T-cell (primary cell): Measurements from ENCODE around the gene GPATCH1. TPM values are rescaled to one million over a fixed set of nuclear protein-coding genes. Genes with fewer than 3 reads are reported as not detected.

Experiments
- ATAC-seq, 4 experiments: fragments of 200-7000 bp in 3 of 4; fragments of 150-1000 bp in 1 of 4; cut with Tn5 transposase; replicated peaks in 1 of 4; 1 replicate in 3 of 4; 2 replicates in 1 of 4; pipeline ENCODE4 v1.10.0; 2021; ENCODE audit warnings: moderate library complexity in 3 of 4, mild to moderate bottlenecking in 2 of 4, moderate number of reproducible peaks in 1 of 4
- CTCF ChIA-PET, 2 donors: fragments of 300-600 bp; sonication (Branson Sonifier 250); formaldehyde crosslinking; loops; one replicate each; lab custom pipeline; 2022; ENCODE audit warnings: antibody characterized with exemption in 2 of 2; lab: Charles Lee
- POLR2A ChIA-PET, 2 donors: fragments of 300-600 bp; sonication (Branson Sonifier 250); formaldehyde crosslinking; loops; one replicate each; lab custom pipeline; 2022; ENCODE audit warnings: antibody characterized with exemption in 2 of 2; lab: Charles Lee
- DNase-seq, 35 experiments: peaks; one replicate each; pipeline versions ENCODE4 v3.0.0 to v3.0.0-alpha.2; 2013 to 2023
- H3K27ac ChIP-seq: one replicate; pipeline ENCODE4 v1.5.1; 2013; ENCODE audit warnings: low read length
- H3K27me3 ChIP-seq, 2 experiments: replicated peaks in 1 of 2; 1 replicate in 1 of 2; 2 replicates in 1 of 2; pipeline versions ENCODE4 v1.6.1 to v1.7.0; 2013; ENCODE audit warnings: low read length in 1 of 2, mixed read lengths in 1 of 2; ENCODE audit not compliant: control insufficient read depth in 2 of 2, insufficient read depth in 2 of 2; ENCODE audit errors: extremely low read depth in 1 of 2
- H3K36me3 ChIP-seq, 2 donors: 1 replicate in 1 of 2; 2 replicates in 1 of 2; pipeline versions ENCODE4 v1.6.1 to v1.7.0; 2013; ENCODE audit warnings: low read length in 1 of 2; ENCODE audit not compliant: control insufficient read depth in 2 of 2, insufficient read depth in 1 of 2; ENCODE audit errors: extremely low read depth in 1 of 2
- H3K4me1 ChIP-seq, 2 experiments: 1 replicate in 1 of 2; 2 replicates in 1 of 2; pipeline versions ENCODE4 v1.6.1 to v1.7.0; 2013; ENCODE audit warnings: low read length in 2 of 2, mixed read lengths in 1 of 2; ENCODE audit not compliant: insufficient read depth in 2 of 2, control insufficient read depth in 1 of 2; ENCODE audit errors: extremely low read depth in 1 of 2
- H3K4me3 ChIP-seq, 2 donors: 1 replicate in 1 of 2; 2 replicates in 1 of 2; pipeline versions ENCODE4 v1.5.1 to v1.7.0; 2013; ENCODE audit warnings: mild to moderate bottlenecking in 2 of 2, low read length in 1 of 2, moderate library complexity in 1 of 2; ENCODE audit not compliant: control insufficient read depth in 1 of 2; ENCODE audit errors: extremely low read depth in 1 of 2
- H3K9me3 ChIP-seq: 2 replicates; pipeline ENCODE4 v1.7.0; 2013
- H3K27ac Mint-ChIP-seq, 2 donors: one replicate each; pipeline ENCODE4 v1.8.0; 2020 to 2021; ENCODE audit warnings: mild to moderate bottlenecking in 2 of 2, mixed read lengths in 2 of 2
- H3K27me3 Mint-ChIP-seq, 2 donors: one replicate each; pipeline ENCODE4 v1.8.0; 2021 to 2022; ENCODE audit warnings: mixed read lengths in 2 of 2
- H3K36me3 Mint-ChIP-seq: one replicate; pipeline ENCODE4 v1.8.0; 2021; ENCODE audit warnings: mixed read lengths
- H3K4me1 Mint-ChIP-seq, 3 donors: one replicate each; pipeline ENCODE4 v1.8.0; 2020 to 2022; ENCODE audit warnings: mixed read lengths in 3 of 3, mild to moderate bottlenecking in 1 of 3
- H3K4me3 Mint-ChIP-seq, 3 donors: one replicate each; pipeline ENCODE4 v1.8.0; 2020 to 2022; ENCODE audit warnings: mild to moderate bottlenecking in 3 of 3, mixed read lengths in 3 of 3, moderate library complexity in 3 of 3
- H3K9me3 Mint-ChIP-seq, 3 donors: one replicate each; pipeline ENCODE4 v1.8.0; 2020 to 2022; ENCODE audit warnings: mixed read lengths in 3 of 3
- WGBS: methylation state at CpG from one replicate; pipeline ENCODE4 v1.1.5; 2013; ENCODE audit warnings: missing lambda C conversion rate; ENCODE audit not compliant: insufficient coverage; 5-methylcytosine and 5-hydroxymethylcytosine counted together
- total RNA-seq, 35 experiments: library from RNA in 6 of 35; stranded (reverse) in 6 of 35; fragments of 120-200 nt in 1 of 35; gene quantifications; one replicate each; pipeline versions ENCODE4 v1.2.1 to v1.2.4 and lab custom pipeline; 2013 to 2026

Gene GPATCH1
- total RNA-seq, 5 donors from 2014 or later (not counting 1 experiment from before 2014, with no cell fraction given), result 11.8 to 17.6 (median 14.3) TPM

DNA sequence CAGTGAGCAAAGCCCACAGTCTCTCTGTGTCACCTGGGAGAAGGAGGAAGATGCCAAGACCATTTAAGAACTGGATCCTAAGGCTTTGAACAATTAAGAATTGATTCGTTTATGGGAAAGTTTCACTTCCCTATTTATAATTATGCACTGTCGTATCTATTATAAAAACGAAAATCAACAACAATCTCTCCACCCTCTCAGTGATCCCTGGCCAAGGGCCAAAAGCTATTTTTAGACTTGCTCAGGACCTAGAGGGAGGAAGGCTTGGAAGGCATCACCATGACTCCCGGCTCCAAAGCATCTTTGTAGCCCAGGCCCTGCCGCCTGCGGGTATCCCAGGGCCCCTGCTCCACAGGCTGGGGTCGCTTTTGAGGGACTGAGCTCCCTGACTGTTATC is 17.6 kb upstream of the GPATCH1 start:
- Mint-ChIP-seq H3K27ac (no peak overlapping the region), H3K4me3 (peak overlapping the region in 1 of 3 donors; percentile 72), H3K4me1 (peaks cover 0 to 5% (median 5%) of the 10 kb centered on the region in 3 donors), H3K9me3 (no peaks in the 10 kb centered on the region), H3K27me3 (peaks cover 18 to 45% of the 10 kb centered on the region in 2 donors), H3K36me3 (no peaks in the 10 kb centered on the region)
- H3K36me3 ChIP-seq, result no peaks in the 10 kb centered on the region
- ATAC-seq (no peak), DNase-seq (no peak)
- CTCF ChIA-PET, result no interaction called here
- no peak overlapping the region for H3K27ac ChIP-seq
- H3K4me1 ChIP-seq, result peaks cover 0 to 18% of the 10 kb centered on the region in 2 experiments
- no peaks in the 10 kb centered on the region for H3K9me3 ChIP-seq
- 27% methylated on average over 4 of the region's 7 CpGs for WGBS
- POLR2A ChIA-PET, result interaction anchor here in 1 of 2 donors (0.5 kb wide), 1 partner anchor 825 kb away, joined by 4 read pairs; no protein-coding TSS in a partner anchor
- peaks cover 4 to 65% of the 10 kb centered on the region in 2 experiments for H3K27me3 ChIP-seq
- no peak overlapping the region for H3K4me3 ChIP-seq

DNA sequence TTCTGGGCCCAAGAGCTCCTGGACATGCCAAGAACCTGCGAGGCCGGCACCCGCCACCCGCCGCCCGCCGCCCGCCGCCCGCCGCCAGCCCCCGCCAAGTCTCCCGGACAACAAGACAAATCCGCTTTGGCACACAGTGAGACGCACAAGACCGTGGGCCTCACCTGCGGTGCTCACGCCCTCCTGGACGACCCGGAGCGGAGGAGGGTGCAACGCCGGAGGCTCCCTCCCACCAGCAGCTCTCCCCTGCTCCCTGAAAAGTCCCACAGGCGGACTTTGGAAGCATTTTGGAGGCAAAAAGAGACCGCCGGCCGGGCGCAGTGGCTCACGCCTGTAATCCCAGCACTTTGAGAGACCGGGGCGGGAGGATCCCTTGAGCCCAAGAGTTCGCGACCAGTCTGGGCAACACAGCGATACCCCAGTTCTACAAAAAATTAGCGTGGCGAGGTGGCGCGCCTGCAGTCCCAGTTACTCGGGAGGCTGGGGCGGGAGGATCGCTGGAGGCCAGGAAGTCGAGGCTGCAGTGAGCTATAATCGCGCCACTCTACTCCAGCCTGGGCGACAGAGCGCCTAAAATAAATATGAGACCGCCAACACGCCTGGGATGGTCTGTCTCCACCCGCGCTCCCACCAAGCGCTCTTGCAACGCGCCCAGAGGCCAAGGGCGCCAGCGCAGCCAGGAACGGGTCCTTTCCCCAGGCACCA is 17.1 kb upstream of the GPATCH1 start:
- H3K4me1 Mint-ChIP-seq, result peaks cover 0 to 5% (median 5%) of the 10 kb centered on the region in 3 donors
- 19% methylated on average over 37 of the region's 56 CpGs for WGBS

DNA sequence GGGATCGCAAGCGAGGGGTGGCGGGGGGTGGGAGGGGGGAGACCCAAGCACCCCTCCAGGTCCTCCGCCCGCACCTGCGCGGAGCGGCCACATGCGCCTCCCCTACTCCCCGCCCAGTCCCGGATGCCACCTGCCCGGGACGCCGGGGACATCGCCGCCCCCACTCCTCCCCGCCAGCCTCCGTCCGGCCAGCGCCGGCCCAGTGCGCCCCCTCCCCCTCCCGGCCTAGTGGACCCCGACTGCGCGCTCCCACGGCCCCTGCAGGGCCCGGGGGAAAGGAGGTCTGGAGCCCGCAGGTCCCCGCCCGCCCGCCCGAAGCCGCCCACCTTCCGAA is 16.6 kb upstream of the GPATCH1 start:
- DNase-seq, result peak in 11 of 35 experiments; percentile 2 to 22 (median 9)
- Histone ChIP-seq H3K27ac (no peak overlapping the region), H3K4me1 (peaks cover 0 to 18% of the 10 kb centered on the region in 2 experiments), H3K9me3 (no peaks in the 10 kb centered on the region), H3K4me3 (no peak overlapping the region), H3K36me3 (no peaks in the 10 kb centered on the region), H3K27me3 (peaks cover 4 to 63% of the 10 kb centered on the region in 2 experiments)
- ChIA-PET POLR2A (no interaction called here), CTCF (no interaction called here)
- Mint-ChIP-seq H3K27me3 (peaks cover 18 to 44% of the 10 kb centered on the region in 2 donors), H3K4me1 (peaks cover 0 to 5% (median 5%) of the 10 kb centered on the region in 3 donors), H3K27ac (no peak overlapping the region), H3K9me3 (no peaks in the 10 kb centered on the region), H3K36me3 (no peaks in the 10 kb centered on the region), H3K4me3 (peak overlapping the region; percentile 53 to 72 (median 60))
- under 1% methylated on average over 21 of the region's 35 CpGs for WGBS
- peak; percentile 70 to 80 (median 72) for ATAC-seq

More for the DNA sequence above, 17.1 kb upstream of the GPATCH1 start:
- peak overlapping the region in 1 of 2 donors; percentile 47 for H3K4me3 ChIP-seq
- no peak overlapping the region for H3K27ac ChIP-seq
- H3K4me1 ChIP-seq, result peaks cover 0 to 18% of the 10 kb centered on the region in 2 experiments
- no peaks in the 10 kb centered on the region for H3K9me3 ChIP-seq
- no peaks in the 10 kb centered on the region for H3K36me3 ChIP-seq
- peak overlapping the region; percentile 53 to 72 (median 60) for H3K4me3 Mint-ChIP-seq
- no peaks in the 10 kb centered on the region for H3K36me3 Mint-ChIP-seq
- ATAC-seq (peak in 1 of 4 experiments; percentile 32), DNase-seq (peak in 1 of 35 experiments; percentile 6)
- H3K27me3 ChIP-seq, result peaks cover 4 to 66% of the 10 kb centered on the region in 2 experiments
- CTCF ChIA-PET, result no interaction called here
- POLR2A ChIA-PET, result interaction anchor here in 1 of 2 donors (0.5 kb wide), 1 partner anchor 825 kb away, joined by 4 read pairs; no protein-coding TSS in a partner anchor
- H3K27ac Mint-ChIP-seq, result no peak overlapping the region
- peaks cover 18 to 45% of the 10 kb centered on the region in 2 donors for H3K27me3 Mint-ChIP-seq
- no peaks in the 10 kb centered on the region for H3K9me3 Mint-ChIP-seq

DNA sequence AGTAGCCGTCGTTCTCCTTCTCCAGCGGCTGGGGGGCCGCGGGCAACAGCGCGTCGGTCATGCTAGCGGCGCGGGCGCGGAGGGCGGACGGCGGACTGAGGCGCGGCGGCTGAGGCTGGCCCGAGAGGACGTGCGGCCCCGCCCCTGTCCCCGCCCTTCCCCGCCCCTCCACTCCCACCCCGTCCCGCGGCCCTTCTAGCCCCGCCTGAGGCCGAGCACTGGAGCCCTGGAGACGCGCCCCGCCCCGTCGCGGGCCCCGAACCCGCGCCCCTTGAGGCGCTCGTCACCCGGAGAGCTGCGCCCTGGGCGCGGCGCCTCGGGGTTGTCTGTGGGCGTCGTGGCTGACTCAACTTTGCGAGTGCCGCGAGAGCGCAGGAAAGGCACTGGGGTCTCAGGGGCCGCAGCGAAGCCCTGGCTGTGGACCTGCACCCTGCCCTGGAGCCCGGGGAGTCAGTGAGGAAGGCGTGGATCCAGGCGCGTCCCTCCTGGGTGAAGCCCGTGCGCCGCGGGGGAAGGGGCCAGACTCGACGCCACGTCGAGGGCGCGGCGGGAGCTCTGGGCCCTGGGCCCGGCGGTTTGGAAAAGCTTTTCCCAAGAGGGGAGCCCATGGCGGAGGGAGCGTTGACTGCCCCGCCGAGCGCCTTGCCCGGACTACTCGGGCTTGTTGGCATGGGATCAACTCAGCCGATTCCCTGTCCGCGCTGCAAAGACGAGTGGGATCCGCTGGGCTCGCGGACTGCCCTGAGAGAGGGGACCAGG is 16.0 kb upstream of the GPATCH1 start, which contains the start of gene RHPN2:
Gene RHPN2, minus strand, starts transcription at position 97 of the 759 bp plus-strand sequence. Its CDS starts 36 bp downstream, at position 61.
- CTCF ChIA-PET, result no interaction called here

DNA sequence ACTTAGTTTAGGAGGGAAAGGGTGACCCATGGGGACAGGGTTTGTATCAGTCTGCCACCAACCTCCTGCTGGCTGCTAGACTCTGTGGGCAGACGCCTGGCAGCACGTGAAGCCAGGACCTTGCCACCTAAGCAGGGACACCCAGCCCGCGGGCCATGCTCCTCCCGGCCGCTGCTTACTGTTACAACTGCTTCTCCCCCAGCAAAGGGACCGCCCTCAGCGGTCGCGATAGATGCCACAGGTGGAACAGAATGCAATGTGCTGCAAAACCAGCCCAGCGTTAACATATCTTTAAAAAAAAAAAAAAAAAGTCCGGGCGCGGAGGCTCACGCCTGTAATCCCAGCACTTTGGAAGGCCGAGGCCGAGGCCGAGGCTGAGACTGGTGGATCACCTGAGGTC is 14.4 kb upstream of the GPATCH1 start:
- no peaks in the 10 kb centered on the region for H3K9me3 Mint-ChIP-seq
- CTCF ChIA-PET, result no interaction called here

More for the DNA sequence above, 16.0 kb upstream of the GPATCH1 start, which contains the start of gene RHPN2:
- POLR2A ChIA-PET, result no interaction called here
- Histone ChIP-seq H3K27ac (no peak within 1 kb of the TSS), H3K9me3 (no peaks in the 10 kb centered on the region), H3K27me3 (peaks cover 4 to 59% of the 10 kb centered on the region in 2 experiments), H3K36me3 (no peaks in the 10 kb centered on the region), H3K4me3 (peak within 1 kb of the TSS in 1 of 2 donors; percentile 47), H3K4me1 (peaks cover 0 to 18% of the 10 kb centered on the region in 2 experiments)
- Mint-ChIP-seq H3K4me1 (peaks cover 0 to 5% (median 5%) of the 10 kb centered on the region in 3 donors), H3K9me3 (no peaks in the 10 kb centered on the region), H3K27ac (no peak within 1 kb of the TSS), H3K4me3 (peak within 1 kb of the TSS; percentile 60 to 72 (median 66)), H3K27me3 (peaks cover 18 to 39% of the 10 kb centered on the region in 2 donors), H3K36me3 (no peaks in the 10 kb centered on the region)
- 12% methylated on average over 75 of the region's 86 CpGs for WGBS
- ATAC-seq (peak; percentile 73 to 87 (median 80)), DNase-seq (peak in 16 of 35 experiments; percentile 1 to 48 (median 10))

DNA sequence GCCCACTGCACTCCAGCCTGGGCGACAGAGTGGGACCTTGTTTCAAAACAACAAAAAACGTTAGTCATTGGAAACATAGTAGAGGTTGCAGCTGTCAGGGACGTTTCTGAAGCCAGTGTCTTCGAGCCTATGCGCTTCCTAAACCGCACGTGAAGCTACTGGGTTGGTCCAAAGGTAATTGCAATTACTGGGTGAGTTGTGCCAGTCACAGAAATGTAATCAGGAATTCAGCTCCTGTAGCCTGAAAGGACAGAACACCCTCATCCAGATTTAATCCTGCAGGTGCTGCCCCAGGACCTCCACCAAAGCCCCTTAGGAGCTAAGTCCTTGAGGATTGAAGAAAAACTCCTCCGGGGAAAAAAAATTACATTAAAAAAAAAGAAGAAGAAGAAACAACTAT is 13.9 kb upstream of the GPATCH1 start:
- Mint-ChIP-seq H3K4me3 (no peak overlapping the region), H3K4me1 (peaks cover 0 to 5% (median 5%) of the 10 kb centered on the region in 3 donors), H3K27ac (no peak overlapping the region), H3K9me3 (no peaks in the 10 kb centered on the region), H3K36me3 (no peaks in the 10 kb centered on the region), H3K27me3 (peaks cover 6 to 24% of the 10 kb centered on the region in 2 donors)
- Histone ChIP-seq H3K27ac (no peak overlapping the region), H3K36me3 (no peaks in the 10 kb centered on the region), H3K27me3 (peaks cover under 1 to 42% of the 10 kb centered on the region in 2 experiments), H3K9me3 (no peaks in the 10 kb centered on the region), H3K4me3 (no peak overlapping the region), H3K4me1 (peaks cover 0 to 18% of the 10 kb centered on the region in 2 experiments)
- no peak for ATAC-seq
- 82% methylated on average over 7 of the region's 8 CpGs for WGBS
- no peak for DNase-seq
- POLR2A ChIA-PET, result no interaction called here
- CTCF ChIA-PET, result no interaction called here

More for the DNA sequence above, 14.4 kb upstream of the GPATCH1 start:
- Mint-ChIP-seq H3K4me1 (peaks cover 0 to 5% (median 5%) of the 10 kb centered on the region in 3 donors), H3K27me3 (peaks cover 9 to 29% of the 10 kb centered on the region in 2 donors), H3K4me3 (peak overlapping the region; percentile 36 to 70 (median 66)), H3K36me3 (no peaks in the 10 kb centered on the region), H3K27ac (no peak overlapping the region)
- POLR2A ChIA-PET, result no interaction called here
- 87% methylated on average over 12 of the region's 18 CpGs for WGBS
- ATAC-seq, result no peak
- no peaks in the 10 kb centered on the region for H3K36me3 ChIP-seq
- H3K9me3 ChIP-seq, result no peaks in the 10 kb centered on the region
- peaks cover 4 to 45% of the 10 kb centered on the region in 2 experiments for H3K27me3 ChIP-seq
- H3K27ac ChIP-seq, result no peak overlapping the region
- no peak for DNase-seq
- peaks cover 0 to 18% of the 10 kb centered on the region in 2 experiments for H3K4me1 ChIP-seq
- no peak overlapping the region for H3K4me3 ChIP-seq
